OCI-LY7 (cell line): ENCODE measurements around the gene ITSN1. TPM values are rescaled to one million over a fixed set of nuclear protein-coding genes. Genes with fewer than 3 reads are reported as not detected.

Experiments
- Bru-seq: library from RNA; stranded (reverse); fragments of 400-500 nt; gene quantifications from one replicate; lab custom pipeline; 2021; lab: Mats Ljungman, UMichigan
- BruChase-seq, 2 experiments: library from RNA; stranded (reverse); fragments of 400-500 nt; gene quantifications; one replicate each; lab custom pipeline; 2021; lab: Mats Ljungman, UMichigan
- BruUV-seq: library from RNA; stranded (reverse); fragments of 400-500 nt; replicated peaks from 2 replicates; lab custom pipeline; 2021; lab: Mats Ljungman, UMichigan
- CTCF ChIA-PET: fragments of 300-600 bp; sonication (Branson Sonifier 250); formaldehyde crosslinking; loops from one replicate; lab custom pipeline; 2022; ENCODE audit warnings: antibody characterized with exemption; ENCODE audit not compliant: unreplicated experiment; lab: Charles Lee
- POLR2A ChIA-PET: fragments of 300-600 bp; sonication (Branson Sonifier 250); formaldehyde crosslinking; loops from one replicate; lab custom pipeline; 2022; ENCODE audit warnings: antibody characterized with exemption; lab: Charles Lee
- DNase-seq: peaks from one replicate; pipeline ENCODE4 v3.0.0-alpha.2; 2015; ENCODE audit warnings: low spot score
- H2AFZ ChIP-seq: fragments of 200-600 bp; sonication (generic), shearing (Covaris generic); 2 replicates; pipeline ENCODE4 v1.6.1; 2014; ENCODE audit warnings: mild to moderate bottlenecking, antibody characterized with exemption, low read length, moderate library complexity
- H3K27ac ChIP-seq: fragments of 200-600 bp; sonication (generic); 2 replicates; pipeline ENCODE4 v1.5.1; 2014; ENCODE audit warnings: mixed run types, low read depth, mild to moderate bottlenecking, moderate library complexity, low read length, inconsistent platforms; ENCODE audit not compliant: poor library complexity, severe bottlenecking
- H3K36me3 ChIP-seq: fragments of 200-600 bp; sonication (generic); 2 replicates; pipeline ENCODE4 v1.6.1; 2014; ENCODE audit warnings: mild to moderate bottlenecking, antibody characterized with exemption, low read length, moderate library complexity, mixed read lengths; ENCODE audit not compliant: insufficient read depth
- H3K4me1 ChIP-seq: fragments of 200-600 bp; sonication (generic); 2 replicates; pipeline ENCODE4 v1.5.1; 2014; ENCODE audit warnings: mild to moderate bottlenecking, low read length; ENCODE audit not compliant: insufficient read depth, poor library complexity, severe bottlenecking
- H3K4me2 ChIP-seq: fragments of 200-600 bp; sonication (generic); 2 replicates; pipeline ENCODE4 v1.6.1; 2014; ENCODE audit warnings: mild to moderate bottlenecking, low read length
- H3K4me3 ChIP-seq: fragments of 200-600 bp; sonication (generic); 2 replicates; pipeline ENCODE4 v1.5.1; 2014; ENCODE audit warnings: mild to moderate bottlenecking, low read depth, low read length; ENCODE audit not compliant: poor library complexity, severe bottlenecking
- H3K79me2 ChIP-seq: fragments of 200-600 bp; sonication (generic); 2 replicates; pipeline ENCODE4 v1.6.1; 2016; ENCODE audit warnings: low read depth, mild to moderate bottlenecking, low read length, moderate library complexity, mixed read lengths; ENCODE audit not compliant: insufficient read depth
- H3K9me2 ChIP-seq: fragments of 200-600 bp; sonication (generic); 2 replicates; pipeline ENCODE4 v1.6.1; 2016; ENCODE audit warnings: mild to moderate bottlenecking, low read length, mixed read lengths; ENCODE audit not compliant: insufficient read depth
- H3K9me3 ChIP-seq: fragments of 200-600 bp; sonication (generic); 2 replicates; pipeline ENCODE4 v1.6.1; 2014; ENCODE audit warnings: mild to moderate bottlenecking, mixed run types, low read length, mixed read lengths
- H4K20me1 ChIP-seq: fragments of 200-600 bp; sonication (generic); 2 replicates; pipeline ENCODE4 v1.6.1; 2014; ENCODE audit warnings: mild to moderate bottlenecking, antibody characterized with exemption, low read length, moderate library complexity, mixed read lengths; ENCODE audit not compliant: insufficient read depth
- EZH2phosphoT487 ChIP-seq: fragments of 200-600 bp; sonication (generic); IDR thresholded peaks from 2 replicates; pipeline ENCODE4 v1.6.1; 2018; ENCODE audit warnings: low read depth, borderline replicate concordance, mild to moderate bottlenecking, mixed run types, antibody characterized with exemption, low read length, moderate library complexity, mixed read lengths
- intact Hi-C: fragments of 100-400 bp; cut with micrococcal nuclease; formaldehyde crosslinking; loops from one replicate; pipeline ENCODE4 v1.10.0; 2022; ENCODE audit not compliant: unreplicated experiment
- long read RNA-seq: library from polyadenylated mRNA; stranded (forward); transcript quantifications from one replicate; pipeline ENCODE4 v2.0.0, GENCODE V29; 2022
- total RNA-seq, 2 experiments: library from RNA; depleted of rRNA in 1 of 2; stranded (reverse); fragments of >200 nt in 1 of 2; shearing (Covaris generic) in 1 of 2; gene quantifications; 2 replicates each; pipeline ENCODE4 v1.2.3, GENCODE V29; 2014 to 2022
- TF ChIP-seq, protein P1 (sequence below): fragments of 200-600 bp; sonication (generic); conservative IDR thresholded peaks from 2 replicates; pipeline ENCODE4 v1.5.1; 2014; ENCODE audit warnings: mild to moderate bottlenecking, antibody characterized with exemption, low read length, moderate library complexity, mixed read lengths

ITSN1 gene
- total RNA-seq (2014; rRNA removed; shearing (Covaris generic)) (0.60 and 5.4 TPM in 2 replicates), total RNA-seq (2022) (4.8 and 5.9 TPM in 2 replicates), Bru-seq, nascent RNA (percentile 36 among the genes with signal in this experiment), BruChase-seq, experiment 1, labeled RNA remaining after a 6-hour chase (percentile 36 among the genes with signal in this experiment), BruChase-seq, experiment 2, labeled RNA remaining after a 2-hour chase (percentile 36 among the genes with signal in this experiment)
- long read RNA-seq, partial matches to known transcripts = 0 of 3 reads
- long read RNA-seq, other reads (novel, unspliced or antisense) = 3 of 3 reads

- intact Hi-C loops = loop anchor here (5.0 kb wide), 2 partner anchors 380 to 430 kb away; partner anchors contain the start of genes MRPS6 and SLC5A3
- BruUV-seq = no TSS peak
- H3K4me3 ChIP-seq = peak within 1 kb of the TSS; percentile 83
- no peaks in the 10 kb centered on the region for H3K9me3 ChIP-seq
- CTCF ChIA-PET = no interaction called here
- H3K4me1 ChIP-seq = peaks cover 15% of the 10 kb centered on the region
- peak; percentile 98 for DNase-seq
- TF ChIP-seq EZH2phosphoT487 = no peak
- H3K79me2 ChIP-seq = peaks cover 11% of the 10 kb centered on the region; the same call in 1 of the 2 replicates
- no peaks in the 10 kb centered on the region for H3K9me2 ChIP-seq
- peak within 1 kb of the TSS; percentile 55 for H3K27ac ChIP-seq
- no peaks in the 10 kb centered on the region for H3K36me3 ChIP-seq
- H4K20me1 ChIP-seq = no peaks in the 10 kb centered on the region
- H3K4me2 ChIP-seq = peak within 1 kb of the TSS; percentile 100
- H2AFZ ChIP-seq = peak within 1 kb of the TSS; percentile 78
- POLR2A ChIA-PET = interaction anchor here (0.6 kb wide), 1 partner anchor 91 kb away, joined by 3 read pairs; no protein-coding TSS in a partner anchor
Observed at GRCh38 chr21:33642027-33642895, at the start of gene ITSN1. TSS of gene ITSN1 (plus strand) at chr21:33642501. CDS start at chr21:33718829, 76,328 bp downstream.

GRCh38 chr21:33598051-33598450, 44.2 kb upstream of the ITSN1 start:
- Histone ChIP-seq H2AFZ (no peak overlapping the region), H3K4me2 (no peak overlapping the region), H3K36me3 (peaks cover 31% of the 10 kb centered on the region), H3K4me3 (no peak overlapping the region), H4K20me1 (no peaks in the 10 kb centered on the region), H3K9me2 (no peaks in the 10 kb centered on the region), H3K27ac (no peak overlapping the region), H3K79me2 (no peaks in the 10 kb centered on the region), H3K9me3 (no peaks in the 10 kb centered on the region), H3K4me1 (no peaks in the 10 kb centered on the region)
- intact Hi-C loops = no loop called here
- no TSS peak for BruUV-seq
- no peak for DNase-seq
- POLR2A ChIA-PET = no interaction called here
- TF ChIP-seq, protein P1, sequence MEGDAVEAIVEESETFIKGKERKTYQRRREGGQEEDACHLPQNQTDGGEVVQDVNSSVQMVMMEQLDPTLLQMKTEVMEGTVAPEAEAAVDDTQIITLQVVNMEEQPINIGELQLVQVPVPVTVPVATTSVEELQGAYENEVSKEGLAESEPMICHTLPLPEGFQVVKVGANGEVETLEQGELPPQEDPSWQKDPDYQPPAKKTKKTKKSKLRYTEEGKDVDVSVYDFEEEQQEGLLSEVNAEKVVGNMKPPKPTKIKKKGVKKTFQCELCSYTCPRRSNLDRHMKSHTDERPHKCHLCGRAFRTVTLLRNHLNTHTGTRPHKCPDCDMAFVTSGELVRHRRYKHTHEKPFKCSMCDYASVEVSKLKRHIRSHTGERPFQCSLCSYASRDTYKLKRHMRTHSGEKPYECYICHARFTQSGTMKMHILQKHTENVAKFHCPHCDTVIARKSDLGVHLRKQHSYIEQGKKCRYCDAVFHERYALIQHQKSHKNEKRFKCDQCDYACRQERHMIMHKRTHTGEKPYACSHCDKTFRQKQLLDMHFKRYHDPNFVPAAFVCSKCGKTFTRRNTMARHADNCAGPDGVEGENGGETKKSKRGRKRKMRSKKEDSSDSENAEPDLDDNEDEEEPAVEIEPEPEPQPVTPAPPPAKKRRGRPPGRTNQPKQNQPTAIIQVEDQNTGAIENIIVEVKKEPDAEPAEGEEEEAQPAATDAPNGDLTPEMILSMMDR = no peak
- TF ChIP-seq EZH2phosphoT487 = no peak
- CTCF ChIA-PET = no interaction called here

- Histone ChIP-seq H3K4me1 (no peaks in the 10 kb centered on the region), H4K20me1 (no peaks in the 10 kb centered on the region), H3K9me2 (no peaks in the 10 kb centered on the region), H3K27ac (no peak overlapping the region), H3K9me3 (no peaks in the 10 kb centered on the region), H3K4me3 (no peak overlapping the region), H3K79me2 (no peaks in the 10 kb centered on the region), H2AFZ (no peak overlapping the region), H3K36me3 (peaks cover 13% of the 10 kb centered on the region; the same call in 1 of the 2 replicates), H3K4me2 (no peak overlapping the region)
- intact Hi-C loops = loop anchor here (10.0 kb wide), 1 partner anchor 164 kb away; no protein-coding TSS in a partner anchor
- no peak for DNase-seq
- TF ChIP-seq, protein P1 = no peak
- TF ChIP-seq EZH2phosphoT487 = no peak
- POLR2A ChIA-PET = interaction anchor here (0.7 to 1.5 kb wide), 3 partner anchors 8 to 324 kb away, joined by 4 to 5 read pairs (median 4); no protein-coding TSS in a partner anchor
- BruUV-seq = no TSS peak
- CTCF ChIA-PET = no interaction called here
Observed at GRCh38 chr21:33608559-33608958, 33.7 kb upstream of the ITSN1 start.
